Activated gamma-delta T cell treated with anti-CD3 and anti-CD28 coated beads, Interleukin-2, amount 50 U/mL, for 16 hours (primary cell): ENCODE results near the gene SLC25A47.
"Not testable (repeated sequence)": the region's sequence is repeated elsewhere in the genome, so short reads cannot be mapped to it uniquely, and the experiment has no call there.

ENCODE experiments used
- DNase-seq: peaks from one replicate; pipeline ENCODE4 v3.0.0-alpha.2; 2020; ENCODE audit warnings: low read depth

The SLC25A47 gene

GRCh38 chr14:100306101-100306997, 16.8 kb upstream of the SLC25A47 start, which contains the start of gene SLC25A29:
SLC25A29 (minus strand) TSS chr14:100306444; CDS start chr14:100306232, 212 bp downstream.
- DNase-seq, result peak; percentile 60

DNA sequence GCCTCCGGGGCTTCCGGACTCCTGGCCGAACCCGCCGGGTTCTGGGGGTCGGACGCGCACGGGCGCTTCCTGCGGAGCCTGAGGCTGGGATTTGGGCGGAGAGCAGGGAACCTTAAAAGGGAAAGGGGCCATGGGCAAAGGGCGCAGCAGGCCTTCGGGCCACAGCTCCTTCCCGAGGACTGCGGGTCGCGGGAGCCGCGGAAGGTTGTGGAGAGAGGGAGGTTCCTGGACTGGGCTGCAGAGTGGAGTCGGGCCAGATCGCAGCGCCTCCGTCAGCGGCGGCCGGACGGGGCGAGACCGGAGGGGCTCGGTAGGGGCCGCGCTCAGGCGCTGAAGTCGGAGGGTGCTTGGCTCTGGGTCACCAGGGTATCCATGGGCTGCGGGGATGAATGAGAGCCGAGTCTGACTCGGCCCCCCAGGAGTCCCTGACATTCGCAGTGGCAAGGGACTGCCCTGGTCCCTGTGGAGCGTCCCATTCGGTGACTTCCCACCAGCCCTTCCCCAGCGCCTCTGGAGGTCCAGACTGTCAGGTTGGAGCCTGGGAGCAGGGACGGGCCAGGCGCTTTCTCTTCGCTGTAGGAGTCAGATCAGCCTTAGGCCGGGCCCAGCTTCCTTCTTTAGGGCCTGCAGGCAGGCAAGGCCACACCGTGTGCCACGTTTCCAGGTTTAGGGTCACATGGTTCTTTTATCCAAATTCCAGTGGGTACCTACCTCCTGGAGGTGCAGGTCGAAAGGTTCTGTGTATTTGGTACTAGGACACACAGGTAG, 16.0 kb upstream of the SLC25A47 start:
- DNase-seq, result no peak

GRCh38 chr14:100307766-100308426, 15.2 kb upstream of the SLC25A47 start:
- no peak for DNase-seq

GRCh38 chr14:100308427-100308792, 14.7 kb upstream of the SLC25A47 start:
- not testable (repeated sequence) for DNase-seq

DNA sequence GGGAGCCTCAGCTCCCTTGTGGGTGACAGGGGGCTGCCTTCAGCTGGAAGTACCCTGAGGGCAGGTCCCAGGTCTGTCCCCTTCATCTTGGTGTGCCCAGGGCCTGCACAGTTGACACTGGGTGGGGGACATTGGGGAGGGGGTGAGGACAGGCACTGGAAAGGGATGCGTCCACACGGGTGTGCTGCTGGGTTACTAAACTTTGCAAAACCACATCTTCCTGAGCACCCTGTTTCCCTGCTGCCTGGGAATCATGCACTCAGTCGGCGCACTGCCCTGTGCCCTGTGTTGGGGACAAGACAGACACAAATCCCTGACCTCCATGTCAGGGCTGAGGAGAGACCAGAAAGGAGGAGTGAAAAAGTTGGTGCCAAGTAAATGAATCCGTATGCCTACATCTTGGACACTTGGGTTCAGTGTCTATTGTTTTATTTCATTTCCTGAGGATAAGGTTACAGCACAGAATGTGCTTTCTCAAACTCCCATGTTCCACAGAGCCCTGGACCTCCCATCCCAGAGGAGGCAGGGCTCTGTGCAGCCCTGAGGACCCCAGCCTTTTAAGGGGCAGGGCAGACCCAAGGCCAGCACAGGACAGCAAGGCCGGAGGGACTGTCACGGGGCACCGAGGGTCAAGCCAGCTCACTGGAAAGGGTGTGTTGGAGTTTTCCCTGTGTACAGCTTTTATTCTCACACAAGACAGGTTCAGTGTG, 14.0 kb upstream of the SLC25A47 start:
- DNase-seq, result no peak

GRCh38 chr14:100312110-100312876, 10.8 kb upstream of the SLC25A47 start:
- not testable (repeated sequence) for DNase-seq

DNA sequence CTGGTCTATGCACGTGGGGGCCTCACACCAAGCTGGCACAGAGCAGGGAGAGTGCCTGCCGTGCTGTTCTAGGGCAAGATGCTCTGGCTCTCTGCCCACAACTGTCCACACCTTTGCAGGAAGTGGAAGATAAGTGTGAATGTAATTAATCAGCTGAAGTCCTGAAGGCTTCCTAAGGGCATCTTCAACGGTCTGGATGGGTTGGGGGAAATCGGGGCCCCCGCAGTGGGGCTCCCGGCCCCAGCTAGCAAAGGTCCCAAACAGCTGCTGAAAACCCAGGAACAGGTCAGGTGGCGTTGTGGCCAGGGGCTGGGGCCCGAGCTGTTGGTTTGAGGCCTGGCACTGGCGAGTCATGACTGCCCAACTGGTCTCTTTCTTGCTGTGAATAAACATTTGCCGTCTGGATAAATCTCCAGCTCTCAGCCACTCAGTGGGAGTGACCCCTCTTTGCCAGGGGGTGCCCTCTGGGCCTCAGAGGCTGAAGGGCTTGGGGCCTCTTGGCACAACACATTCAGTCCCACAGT, 10.2 kb upstream of the SLC25A47 start:
- DNase-seq, result no peak

- DNase-seq, result no peak
These were observed 9.5 kb upstream of the SLC25A47 start for GRCh38 chr14:100313464-100314230.

DNA sequence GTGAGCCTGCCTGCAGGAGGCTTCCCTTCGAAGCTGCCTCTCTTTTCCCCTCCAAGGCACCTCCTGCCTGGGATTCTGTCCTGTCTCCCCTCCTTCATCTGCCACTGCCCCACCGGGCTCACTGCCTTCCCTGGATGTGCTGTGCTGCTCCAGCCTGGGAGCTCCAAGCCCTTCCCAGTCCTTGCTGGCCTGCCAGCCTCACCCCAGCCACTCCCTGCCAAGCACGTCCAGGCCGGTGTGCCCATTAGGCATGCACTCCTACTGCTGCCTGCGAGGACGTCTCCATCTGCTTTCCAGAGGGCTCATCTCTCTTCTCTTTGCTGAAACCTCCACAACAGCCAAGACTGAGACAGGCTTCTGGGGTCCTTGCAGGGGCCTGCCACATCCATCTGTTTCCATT, 8.4 kb upstream of the SLC25A47 start:
- DNase-seq, result no peak

GRCh38 chr14:100317389-100317788, 5.8 kb upstream of the SLC25A47 start:
- no peak for DNase-seq

GRCh38 chr14:100317912-100318808, 5.0 kb upstream of the SLC25A47 start:
- DNase-seq, result peak; percentile 58

DNA sequence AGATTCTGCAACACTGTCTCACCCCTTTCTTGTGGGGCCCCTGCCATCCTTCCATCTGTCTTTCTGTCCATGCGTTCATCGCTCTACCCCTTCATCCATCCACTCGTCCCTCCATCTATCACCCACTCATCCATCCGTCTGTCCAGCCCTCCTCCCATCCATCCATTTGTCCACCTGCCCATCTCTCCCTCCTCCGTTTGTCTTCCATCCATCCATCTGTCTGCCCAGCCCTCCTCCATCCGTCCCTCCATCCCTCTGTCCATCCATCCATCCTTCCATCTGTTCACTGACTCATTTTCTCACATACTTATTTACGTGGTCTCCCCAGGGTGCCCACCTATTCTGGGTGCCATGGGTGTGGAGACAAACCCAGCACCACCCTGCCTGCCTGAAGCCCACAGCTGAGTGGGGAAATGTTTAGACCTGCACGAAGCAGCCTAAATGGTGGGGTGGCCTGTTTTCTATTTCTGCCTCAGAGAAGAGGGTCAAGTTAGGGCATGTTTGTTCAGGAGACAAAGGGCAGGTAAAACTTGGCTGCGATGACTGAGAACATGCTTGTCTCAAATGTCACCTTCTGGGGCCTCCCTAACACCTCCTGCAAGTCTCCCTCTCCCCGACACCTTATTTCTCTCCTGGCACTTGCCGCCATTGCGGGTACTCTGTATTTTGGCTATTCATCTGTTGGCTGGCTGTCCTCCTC, 2.8 kb upstream of the SLC25A47 start:
- no peak for DNase-seq

DNA sequence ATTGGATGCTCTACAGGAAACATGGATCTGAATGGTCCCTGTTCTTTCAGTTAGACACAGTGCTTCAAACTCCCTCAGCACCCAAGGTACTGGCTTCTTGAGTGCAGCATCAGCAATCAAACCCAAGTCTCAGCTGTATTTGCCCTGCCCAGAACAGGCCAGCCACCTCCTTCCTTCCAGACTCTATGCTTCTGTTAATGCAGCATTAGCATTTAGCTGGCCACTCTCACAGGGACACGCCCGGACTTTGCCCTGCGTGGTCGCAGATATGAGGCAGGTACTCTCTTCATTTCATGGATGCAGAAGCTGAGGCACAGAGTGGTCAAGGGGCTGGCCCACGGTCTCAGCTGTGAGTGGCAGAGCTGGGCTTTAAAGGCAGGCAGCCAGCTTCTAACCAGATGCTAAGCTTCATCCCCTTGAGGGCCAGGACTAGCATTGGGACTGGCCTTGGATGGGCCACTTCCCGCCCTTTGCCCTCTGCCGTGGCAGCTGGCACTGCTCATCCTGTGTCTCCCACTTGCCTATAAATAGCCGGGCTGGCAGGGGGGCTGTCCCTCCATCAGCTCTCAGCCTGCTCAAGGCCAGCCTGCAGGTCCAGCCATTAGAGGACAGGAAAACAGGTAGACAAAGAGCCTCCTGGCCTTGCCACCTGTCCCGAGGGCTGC, 1.5 kb upstream of the SLC25A47 start:
- no peak for DNase-seq

- DNase-seq, result no peak
These were observed 791 bp upstream of the SLC25A47 start for GRCh38 chr14:100322138-100322957.

- DNase-seq, result no peak
These were observed 786 bp downstream of the SLC25A47 start for GRCh38 chr14:100323942-100324307.

DNA sequence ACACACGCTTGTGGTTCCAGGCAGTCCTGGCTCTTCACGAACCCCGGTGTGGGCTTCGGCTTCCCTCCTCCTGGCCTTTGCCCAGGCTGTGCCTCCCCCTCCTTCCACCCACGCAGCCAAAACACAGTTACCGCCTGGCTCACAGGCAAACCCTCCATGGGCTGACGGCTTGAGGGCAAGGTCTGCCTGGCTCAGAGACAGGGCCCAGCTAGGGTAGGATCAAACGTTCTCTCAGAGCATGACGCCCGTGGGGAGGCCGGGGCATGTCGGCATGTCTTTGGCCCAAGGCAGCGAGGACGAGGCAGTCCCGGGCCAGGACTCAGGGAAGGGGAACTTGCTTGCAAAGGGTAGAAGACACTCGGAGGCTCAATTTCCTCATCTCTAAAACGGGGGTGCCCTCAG, 2.1 kb downstream of the SLC25A47 start:
- no peak for DNase-seq

DNA sequence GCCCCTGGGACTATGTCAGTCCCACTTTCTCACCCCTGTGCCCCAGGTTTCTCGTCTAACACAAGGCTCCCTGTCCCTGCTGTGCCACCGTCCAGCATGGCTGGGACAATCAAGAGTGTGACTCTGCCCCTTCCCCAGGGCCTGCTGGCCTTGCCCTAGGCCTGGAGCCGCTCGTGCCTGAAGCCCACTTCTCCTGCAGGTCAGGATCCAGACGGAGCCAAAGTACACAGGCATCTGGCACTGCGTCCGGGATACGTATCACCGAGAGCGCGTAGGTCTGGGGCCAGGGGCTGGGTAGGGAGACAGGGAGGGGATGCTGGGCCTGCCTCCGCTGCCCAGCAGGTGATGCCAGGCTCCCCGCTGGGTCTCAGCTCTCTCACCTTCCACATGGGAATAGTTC, 2.8 kb downstream of the SLC25A47 start:
- DNase-seq, result no peak
